HG03469 (cell line): Measurements from ENCODE around the gene DCHS2.
"Not testable (repeated sequence)": the region's sequence is repeated elsewhere in the genome, so short reads cannot be mapped to it uniquely, and the experiment has no call there.

Experiments used
- ATAC-seq: cut with Tn5 transposase; IDR thresholded peaks from one replicate; pipeline ENCODE4 v1.9.1; 2021; ENCODE audit warnings: mild to moderate bottlenecking, moderate library complexity, moderate number of reproducible peaks; ENCODE audit not compliant: unreplicated experiment

DCHS2 gene

DNA sequence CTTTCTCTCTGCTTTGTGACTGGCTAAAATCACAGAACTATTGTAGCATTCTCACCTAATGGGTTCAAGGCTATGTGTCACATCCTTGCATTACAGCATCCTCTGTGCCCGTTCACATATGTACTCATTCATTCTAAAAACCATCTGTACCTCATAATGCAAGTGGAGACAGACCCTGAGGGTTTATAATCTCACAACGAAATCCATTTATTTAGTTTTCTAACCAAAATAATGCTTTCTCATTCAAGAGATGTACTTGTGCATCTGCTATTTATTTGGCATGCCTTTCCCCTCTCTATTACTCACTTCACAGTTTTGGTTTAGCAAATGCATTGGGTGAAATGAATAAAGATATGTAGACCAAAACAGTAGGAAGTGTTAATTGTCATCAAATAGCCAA lies 261.5 kb downstream of the DCHS2 start:
- ATAC-seq = no peak

DNA sequence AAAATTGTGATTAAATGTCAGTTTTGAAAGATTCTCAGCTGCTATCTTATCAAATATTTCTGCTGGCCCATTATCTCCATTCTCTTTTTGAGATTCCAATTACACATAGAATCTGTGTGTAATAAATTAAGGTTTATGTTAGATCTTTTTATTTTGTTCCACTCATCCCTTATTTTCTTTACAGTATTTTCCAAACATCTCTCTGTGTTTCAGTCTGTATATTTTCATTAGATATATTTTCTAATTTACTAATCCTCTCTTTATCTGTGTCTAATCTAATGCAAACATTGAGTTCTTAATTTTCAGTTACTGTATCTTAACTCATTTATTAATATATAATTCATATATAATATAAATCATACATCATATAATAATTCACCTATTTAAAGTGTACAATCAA lies 268.7 kb downstream of the DCHS2 start:
- ATAC-seq = no peak

DNA sequence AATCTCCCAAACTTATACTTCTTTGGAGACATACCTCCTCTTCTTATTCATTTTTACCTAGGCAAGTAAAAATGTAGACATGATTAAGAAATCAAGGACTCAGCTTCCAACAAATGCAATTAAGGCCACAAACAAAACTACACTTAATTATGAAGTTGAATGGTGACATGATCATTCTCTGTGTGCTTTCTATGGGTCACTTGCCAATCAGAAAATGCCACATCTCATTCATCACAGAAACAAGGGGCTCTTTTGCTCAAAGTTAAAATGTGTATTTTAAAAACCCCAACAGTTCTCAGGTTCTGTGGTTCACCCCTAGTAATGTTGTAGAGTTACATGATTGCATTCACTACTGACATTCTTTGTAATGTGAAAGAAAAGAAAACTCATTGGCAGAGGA lies 273.5 kb downstream of the DCHS2 start:
- ATAC-seq = no peak

DNA sequence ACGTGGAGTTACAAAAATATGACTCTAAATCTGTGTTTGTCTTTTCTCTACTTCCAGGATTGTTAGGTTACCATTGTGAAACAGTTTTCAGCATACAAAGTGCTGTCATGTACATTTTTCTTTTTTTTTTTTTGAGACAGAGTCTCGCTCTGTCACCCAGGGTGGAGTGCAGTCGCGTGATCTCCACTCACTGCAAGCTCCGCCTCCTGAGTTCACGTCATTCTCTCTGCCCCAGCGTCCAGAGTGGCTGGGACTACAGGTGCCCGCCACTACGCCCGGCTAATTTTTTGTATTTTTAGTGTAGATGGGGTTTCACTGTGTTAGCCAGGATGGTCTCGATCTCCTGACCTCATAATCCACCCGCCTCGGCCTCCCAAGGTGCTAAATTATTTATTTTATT lies 274.2 kb downstream of the DCHS2 start:
- not testable (repeated sequence) for ATAC-seq

DNA sequence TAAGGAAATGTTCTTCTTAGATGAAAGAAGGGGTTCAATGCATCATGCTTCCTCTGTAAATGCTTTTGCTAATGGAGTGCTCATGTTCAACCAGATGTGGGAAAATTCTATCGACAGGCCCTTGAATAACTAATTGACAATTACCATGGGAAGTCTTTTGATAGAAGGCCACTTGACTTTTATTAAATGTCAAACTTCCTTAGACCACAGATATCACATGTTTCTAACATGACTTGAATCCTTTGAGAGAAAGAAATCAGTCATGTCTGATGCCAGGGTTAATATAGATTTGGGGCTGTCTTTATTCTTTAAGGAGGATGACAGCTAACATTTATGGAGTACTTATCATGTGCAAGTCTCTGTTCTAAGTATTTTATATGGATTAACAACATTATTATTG lies 280.1 kb downstream of the DCHS2 start:
- ATAC-seq = no peak

DNA sequence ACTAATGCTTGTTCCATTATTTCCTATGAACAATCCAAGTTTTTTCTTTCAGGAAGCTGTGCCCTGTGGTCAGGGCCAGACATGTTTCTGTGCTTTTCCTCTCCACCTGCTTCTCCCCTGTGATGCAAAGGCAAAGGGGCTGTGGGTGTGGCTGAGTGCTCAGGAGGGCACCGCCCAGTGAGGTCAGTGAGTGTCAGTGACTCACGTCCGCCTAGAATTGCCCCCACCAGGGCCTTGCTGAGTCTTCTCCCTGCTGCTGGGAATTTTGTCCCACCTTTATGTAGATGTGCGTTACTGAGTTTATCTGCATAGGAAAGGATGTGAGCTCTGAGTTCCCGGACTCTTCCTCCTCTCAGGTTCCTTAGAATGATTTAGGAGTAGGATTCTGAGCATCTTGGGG lies 283.2 kb downstream of the DCHS2 start:
- ATAC-seq = no peak

DNA sequence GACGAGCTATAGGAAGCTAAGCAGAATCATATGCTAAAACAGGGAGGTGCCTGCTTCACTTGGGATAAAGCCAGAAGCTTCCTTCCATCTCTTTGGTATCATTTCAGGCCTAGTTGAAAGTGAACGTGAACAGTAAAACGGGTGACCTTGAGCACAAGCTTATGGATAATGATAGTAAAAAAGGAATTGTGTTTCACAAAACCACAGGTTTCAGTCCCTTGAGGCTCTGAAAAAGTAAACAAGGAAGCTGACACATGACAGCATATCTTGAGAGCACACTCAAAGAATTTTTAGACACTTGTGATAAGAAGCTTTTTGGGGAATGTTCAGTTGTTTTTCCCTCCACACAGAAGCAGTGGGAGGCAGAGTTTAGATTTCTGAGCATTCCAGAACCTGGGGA lies 286.1 kb downstream of the DCHS2 start:
- no peak for ATAC-seq

DNA sequence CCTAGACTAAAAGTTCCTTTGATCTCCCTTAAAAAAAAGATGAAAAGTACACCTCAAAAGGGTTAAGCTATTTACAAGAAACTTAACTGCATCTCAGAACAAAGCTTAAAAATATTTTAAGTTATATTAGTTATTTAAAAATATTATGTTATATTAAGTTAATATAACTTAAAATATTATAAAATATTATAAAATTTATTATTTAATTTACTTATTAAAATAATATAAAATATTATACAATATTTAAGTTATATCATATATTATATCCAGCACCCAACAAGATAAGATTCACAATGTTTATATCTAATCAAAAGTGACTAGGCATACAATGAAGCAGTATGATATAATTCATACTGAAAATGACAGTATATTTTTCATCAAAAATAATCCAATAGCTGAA lies 296.9 kb downstream of the DCHS2 start:
- ATAC-seq = no peak

DNA sequence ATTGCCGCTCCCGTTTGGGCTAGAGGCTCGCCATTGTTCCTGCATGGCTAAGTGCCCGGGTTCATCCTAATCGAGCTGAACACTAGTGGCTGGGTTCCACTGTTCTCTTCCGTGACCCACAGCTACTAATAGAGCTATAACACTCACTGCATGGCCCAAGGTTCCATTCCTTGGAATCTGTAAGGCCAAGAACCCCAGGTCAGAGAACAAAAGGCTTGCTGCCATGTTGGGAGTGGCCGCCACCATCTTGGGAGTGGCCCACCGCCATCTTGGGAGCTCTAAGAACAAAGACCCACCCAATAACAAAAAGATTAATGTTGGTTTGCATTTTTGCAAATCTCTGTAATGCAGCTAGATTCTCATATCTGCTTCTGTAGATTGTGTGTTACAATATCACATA lies 299.0 kb downstream of the DCHS2 start:
- no peak for ATAC-seq

DNA sequence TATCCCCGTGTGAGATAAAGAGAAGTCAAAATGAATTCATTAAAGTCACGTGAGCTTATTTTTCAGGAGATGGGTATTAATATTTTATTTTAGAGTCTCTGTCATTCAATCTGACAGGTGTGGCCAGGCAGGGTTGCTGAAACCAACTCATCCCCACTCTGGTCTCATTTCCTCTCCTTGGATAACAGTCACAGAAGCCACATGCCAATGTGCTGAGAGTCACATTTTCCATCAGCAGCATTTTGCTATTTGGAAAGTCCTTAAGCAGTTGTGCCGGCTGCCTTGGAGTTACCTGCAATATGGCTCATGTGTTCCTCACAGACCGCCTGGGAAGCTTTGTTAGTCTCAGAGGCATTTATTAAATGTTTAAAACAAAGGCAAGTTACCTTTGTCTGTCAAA lies 302.3 kb downstream of the DCHS2 start:
- ATAC-seq = no peak

DNA sequence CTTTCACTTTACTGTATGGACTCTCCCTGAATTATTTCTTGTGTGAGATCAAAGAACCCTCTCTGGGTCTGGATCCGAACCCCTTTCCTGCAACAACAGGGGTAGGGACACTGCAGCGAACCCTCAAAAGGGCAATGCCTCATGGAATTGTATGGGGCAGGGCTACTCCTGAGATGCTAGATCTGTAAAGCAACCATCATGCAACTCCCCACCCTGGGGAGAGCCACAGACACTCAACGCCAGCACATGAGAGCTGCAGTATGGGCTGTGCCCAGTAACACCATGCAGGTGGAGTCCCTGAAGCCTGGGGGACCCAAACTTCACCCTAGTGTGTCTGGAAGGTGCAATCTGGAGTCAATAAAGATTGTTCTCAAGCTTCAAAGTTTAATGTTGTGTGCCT lies 304.7 kb downstream of the DCHS2 start:
- no peak for ATAC-seq

DNA sequence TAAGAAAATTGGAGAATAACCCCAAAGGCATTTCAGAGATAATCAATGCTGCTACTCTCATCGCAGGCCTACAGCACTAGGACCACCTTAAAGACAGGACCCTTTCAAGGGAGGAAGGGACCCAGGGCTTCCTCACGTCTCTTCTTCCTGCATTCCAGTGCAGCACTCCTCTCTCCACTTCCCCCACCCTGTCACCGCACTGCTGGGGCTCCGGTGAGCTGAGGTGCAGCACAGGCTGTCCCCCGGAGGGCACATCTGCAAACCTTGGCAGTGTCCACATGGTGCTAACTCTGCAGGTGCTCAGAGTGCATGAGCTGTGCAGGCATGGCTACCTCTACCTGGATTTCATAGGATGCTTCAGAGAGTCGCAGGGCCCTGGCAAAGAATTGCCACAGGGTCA lies 305.6 kb downstream of the DCHS2 start:
- ATAC-seq = no peak

DNA sequence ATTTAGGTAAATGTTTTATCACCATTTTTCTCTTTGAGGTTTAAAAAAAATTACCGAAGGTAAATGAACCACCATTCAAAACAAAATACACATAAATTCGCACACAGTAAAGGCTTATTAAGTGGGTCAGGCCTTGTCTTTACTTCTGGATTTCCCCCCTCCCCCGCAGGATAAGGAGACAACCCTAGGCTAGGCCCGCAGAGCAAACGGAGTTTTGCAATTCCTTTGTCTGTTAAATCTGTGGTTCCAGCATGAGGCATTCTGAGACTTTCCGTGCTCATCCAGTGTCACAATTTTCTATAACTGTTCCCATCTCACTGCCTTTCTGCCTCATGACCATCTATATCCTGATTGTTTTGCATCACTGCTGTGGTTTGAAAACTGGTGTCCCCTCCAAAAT lies 307.4 kb downstream of the DCHS2 start:
- no peak for ATAC-seq

DNA sequence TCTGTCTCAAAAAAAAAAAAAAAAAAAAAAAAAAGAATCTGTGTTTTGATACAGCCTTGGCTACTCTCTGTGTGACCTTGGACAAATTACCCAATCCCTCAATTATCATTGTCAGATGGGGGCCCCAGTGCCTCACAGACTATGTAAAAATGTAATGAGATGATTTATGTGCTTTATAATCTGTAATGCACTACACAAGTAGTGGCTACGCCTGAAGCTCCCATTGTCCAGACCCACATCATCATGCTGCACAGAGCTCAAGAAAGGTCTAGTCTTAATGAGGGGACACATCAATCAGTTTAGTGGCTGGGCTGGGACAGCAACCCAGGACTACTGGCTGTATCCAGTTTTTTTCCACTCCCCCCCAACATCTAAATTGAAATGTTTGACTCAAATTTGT lies 308.3 kb downstream of the DCHS2 start:
- no peak for ATAC-seq
